Kidney tubule cell (primary cell): ENCODE measurements around the gene VANGL2.

ENCODE experiments used
- DNase-seq: peaks from one replicate; pipeline ENCODE4 v3.0.0-alpha.2; 2018; ENCODE audit warnings: low spot score

Gene VANGL2

DNA sequence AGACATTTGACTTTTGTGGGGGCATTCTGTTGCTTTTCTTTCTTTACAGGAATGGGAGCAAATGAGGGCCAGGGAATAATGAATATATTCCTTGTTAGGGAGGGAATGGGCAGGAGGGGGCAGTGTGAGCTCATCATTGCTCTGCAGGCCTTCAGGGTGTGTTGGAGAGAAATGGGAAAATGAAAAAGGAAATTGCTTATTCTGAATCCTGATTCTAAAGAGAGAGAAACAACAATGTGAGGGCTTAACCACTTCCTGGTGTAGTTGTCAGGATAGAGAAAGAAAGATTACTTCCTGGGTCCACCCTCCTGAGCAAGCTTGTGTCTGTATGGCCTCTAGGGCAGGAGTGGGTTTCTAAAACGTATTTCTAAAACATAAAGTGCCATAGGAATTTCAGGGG is 28.3 kb downstream of the VANGL2 start:
- DNase-seq = peak; percentile 84

DNA sequence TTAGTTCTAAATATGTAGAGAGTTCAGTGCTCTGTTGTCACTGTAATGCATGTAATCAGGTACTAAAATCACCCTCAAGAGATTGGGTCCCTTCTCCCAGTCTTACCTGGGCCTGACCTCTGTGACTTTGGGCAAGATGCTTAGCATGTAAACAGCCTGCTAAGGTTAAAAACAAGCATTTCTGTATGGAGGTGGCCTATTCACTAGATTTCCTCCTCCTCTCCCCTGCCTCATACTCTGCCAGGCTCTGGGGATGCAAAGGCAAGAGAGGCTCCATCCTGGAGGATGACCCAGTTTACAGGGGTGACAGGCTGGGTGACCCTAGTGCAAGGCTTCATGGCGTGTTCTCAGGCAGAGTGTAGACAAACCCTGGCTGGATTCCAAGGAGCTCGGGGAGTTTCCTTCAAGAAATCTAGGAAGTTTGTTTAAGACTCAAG is 28.8 kb downstream of the VANGL2 start:
- no peak for DNase-seq

DNA sequence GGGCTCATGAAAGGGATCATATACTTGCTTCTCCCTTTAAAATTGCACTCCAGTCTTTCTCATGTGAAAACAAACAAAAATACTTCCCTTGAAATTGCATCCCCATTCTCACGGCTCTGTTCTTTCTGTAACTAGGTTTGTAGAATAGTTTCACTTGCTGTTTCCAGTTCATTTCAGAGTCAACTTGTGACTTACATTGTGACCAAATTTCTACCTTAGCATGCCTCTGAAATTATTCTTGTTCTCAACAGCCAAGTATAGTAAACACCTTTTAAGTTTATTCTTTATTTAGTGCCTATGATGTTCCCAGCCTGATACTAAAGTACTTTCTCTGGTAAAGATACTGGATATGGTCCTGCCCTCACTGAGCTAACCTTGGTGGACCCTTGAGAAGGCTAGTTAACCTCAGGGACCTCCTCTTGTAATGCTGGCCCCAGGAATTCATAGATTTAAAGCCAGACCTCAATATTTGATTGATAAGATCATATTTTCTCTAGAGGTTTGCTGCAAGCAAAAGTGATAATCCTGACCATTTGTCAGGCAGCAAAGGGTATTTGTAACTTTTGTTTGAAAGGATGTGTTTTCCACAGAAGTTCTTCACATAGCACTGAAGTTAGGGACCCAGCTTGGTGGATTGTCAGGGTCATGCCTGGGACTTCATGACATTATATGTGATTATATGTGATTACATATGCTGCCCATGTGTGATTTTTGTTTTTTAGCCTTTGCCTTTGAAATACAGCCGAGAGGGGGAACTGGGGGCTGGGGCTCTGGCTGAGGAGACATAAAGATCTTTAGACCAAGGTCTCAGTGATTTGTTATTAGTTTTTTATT is 29.6 kb downstream of the VANGL2 start:
- no peak for DNase-seq

GRCh38 chr1:160431006-160431405 is 30.6 kb downstream of the VANGL2 start:
- no peak for DNase-seq

GRCh38 chr1:160431571-160431970 is 31.2 kb downstream of the VANGL2 start:
- DNase-seq = no peak

DNA sequence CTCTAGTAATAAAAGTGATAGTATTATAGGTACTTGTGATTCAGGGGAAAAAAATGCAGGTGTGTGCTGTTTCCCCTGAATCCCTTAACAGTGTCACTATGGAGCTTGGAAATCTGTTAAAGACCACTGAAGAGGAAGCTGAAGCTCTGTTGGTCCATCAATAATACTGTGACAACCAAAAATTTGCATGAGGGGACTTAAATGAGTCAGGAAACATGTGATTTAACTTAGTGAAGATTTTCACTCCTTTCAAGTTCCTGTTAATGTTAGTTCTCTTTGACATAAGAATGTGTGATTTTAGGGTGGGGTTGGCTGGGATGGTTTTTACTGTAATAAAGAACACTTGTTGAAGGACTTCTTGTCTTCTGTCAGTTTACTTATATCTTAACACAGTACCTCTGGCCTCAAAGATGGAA is 32.0 kb downstream of the VANGL2 start:
- peak; percentile 23 for DNase-seq

DNA sequence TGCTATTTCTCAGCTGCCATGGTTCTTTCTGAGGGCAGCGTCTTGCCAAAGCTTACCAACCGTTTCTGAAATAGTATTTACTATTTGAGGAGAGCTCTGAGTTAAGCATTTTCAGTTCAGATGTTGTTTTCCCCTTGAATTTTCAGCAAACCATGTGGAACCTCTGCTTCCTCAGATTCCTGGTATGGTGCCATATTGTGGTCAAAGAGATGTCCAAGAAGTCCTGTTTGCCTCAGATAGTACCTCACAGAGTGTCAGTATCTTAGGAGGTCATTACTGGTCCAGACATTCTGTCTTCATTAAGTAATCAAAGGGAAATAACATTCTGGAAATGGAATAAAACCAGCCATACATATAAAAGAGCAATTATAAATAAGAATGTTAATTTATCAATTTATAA is 36.6 kb downstream of the VANGL2 start:
- DNase-seq = no peak

GRCh38 chr1:160437432-160438316 is 37.3 kb downstream of the VANGL2 start:
- DNase-seq = no peak

DNA sequence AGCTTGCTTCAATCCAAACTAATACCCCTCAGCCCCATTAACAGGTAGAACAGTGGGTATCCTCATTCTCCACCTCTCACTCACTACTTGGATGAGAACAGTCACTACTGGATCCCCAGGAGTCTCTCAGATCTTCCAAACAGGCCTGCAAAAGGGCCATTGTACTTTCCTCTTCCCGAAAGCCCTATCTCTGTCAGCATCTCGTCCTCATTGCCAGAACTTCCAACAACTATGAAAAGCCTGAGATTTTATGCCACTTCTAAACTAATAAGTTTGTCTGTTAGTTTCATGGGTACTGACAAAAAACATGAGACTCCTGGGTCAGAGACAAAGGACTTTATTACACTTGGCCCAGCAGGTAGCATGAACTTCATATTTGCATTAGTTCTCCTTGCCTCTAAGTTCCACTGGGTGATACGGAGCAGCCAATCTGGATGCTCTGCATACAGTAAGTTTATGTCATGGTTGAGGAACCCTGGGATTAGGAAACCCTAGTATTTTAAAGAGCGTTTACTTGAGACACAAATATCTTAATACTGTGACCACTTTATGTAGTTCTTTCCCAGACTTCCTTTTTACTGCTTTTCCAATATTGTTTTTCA is 38.1 kb downstream of the VANGL2 start:
- no peak for DNase-seq

- DNase-seq = no peak
These were observed 38.6 kb downstream of the VANGL2 start for GRCh38 chr1:160438935-160439334.

DNA sequence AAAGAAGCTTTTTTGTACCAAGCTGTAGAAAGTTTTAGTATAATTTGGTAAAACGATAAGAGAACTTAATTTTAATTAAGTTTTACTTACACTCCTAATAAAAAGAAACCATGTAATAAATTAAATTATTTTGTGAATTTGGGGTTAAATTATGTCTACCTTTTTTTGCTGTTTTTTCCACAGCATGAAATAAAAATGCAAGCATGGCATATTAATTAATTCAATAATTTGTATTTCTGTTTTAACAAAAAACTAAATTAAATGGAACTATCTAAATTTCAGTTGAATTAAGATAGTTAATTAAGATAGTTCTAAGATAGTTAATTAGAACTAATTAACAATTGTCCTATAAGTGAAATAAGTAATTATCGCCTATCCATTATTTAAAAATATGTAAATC is 39.4 kb downstream of the VANGL2 start:
- no peak for DNase-seq

GRCh38 chr1:160446945-160447600 is 46.7 kb downstream of the VANGL2 start:
- no peak for DNase-seq

- DNase-seq = no peak
These were observed 49.1 kb downstream of the VANGL2 start for GRCh38 chr1:160449494-160449893.

- no peak for DNase-seq
These were observed 50.9 kb downstream of the VANGL2 start for GRCh38 chr1:160451119-160451858.

DNA sequence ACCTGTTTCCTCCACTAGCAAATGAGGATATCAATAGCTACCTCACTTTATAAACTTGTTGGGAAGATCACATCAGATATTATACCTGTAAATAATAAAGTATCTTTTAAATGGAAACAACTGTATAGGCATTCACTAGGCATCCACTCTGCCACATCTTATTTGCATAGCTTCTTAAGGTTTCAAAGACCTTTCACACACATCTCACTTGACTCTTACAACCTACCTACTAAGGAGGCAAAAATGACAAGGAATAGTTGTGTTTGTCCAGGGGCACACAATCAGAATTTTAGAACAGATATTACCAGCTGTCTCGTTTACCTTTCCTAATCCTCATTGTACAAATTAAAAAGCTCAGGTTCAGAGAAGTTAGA is 51.5 kb downstream of the VANGL2 start:
- DNase-seq = no peak

DNA sequence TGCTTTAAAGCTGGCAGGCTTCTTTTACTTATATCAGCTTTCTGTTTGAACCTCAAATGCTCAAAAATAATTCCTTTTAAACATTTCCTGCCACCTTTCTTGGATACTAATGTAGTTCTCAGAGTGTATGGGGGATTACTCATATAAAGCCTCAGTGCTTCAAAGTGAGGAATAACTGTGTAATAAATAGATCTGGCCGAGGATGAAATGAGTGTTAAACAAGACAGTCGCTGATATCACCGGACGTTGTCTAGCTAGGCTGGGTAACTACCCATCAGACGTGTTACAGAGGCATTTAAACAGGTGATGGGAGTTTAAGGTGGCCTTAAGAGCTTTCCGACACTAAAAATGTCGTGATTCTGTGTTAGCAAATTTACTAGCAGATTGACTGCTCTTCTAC is 53.1 kb downstream of the VANGL2 start:
- DNase-seq = no peak

GRCh38 chr1:160454371-160455152 is 54.2 kb downstream of the VANGL2 start:
- DNase-seq = no peak

- no peak for DNase-seq
These were observed 54.8 kb downstream of the VANGL2 start for GRCh38 chr1:160455153-160455517.

DNA sequence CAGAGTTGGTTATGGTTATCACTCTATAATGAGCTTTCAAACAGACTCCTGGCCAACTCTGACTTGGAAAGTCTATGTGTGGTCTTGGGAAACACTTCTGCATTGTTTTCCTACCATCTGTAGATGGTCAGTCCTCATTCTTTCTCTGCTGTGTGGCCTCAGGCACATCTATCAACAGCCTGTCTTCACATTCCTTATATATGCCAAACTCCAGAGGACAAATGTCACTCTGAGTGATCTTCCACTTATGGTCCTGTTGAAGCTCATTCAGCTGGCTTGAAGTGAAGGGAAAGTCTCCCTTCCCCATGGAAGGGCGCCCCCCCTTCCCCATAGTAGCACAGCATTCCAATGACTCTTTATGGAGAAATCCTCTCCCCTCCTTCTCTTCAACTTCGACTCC is 58.7 kb downstream of the VANGL2 start:
- no peak for DNase-seq

DNA sequence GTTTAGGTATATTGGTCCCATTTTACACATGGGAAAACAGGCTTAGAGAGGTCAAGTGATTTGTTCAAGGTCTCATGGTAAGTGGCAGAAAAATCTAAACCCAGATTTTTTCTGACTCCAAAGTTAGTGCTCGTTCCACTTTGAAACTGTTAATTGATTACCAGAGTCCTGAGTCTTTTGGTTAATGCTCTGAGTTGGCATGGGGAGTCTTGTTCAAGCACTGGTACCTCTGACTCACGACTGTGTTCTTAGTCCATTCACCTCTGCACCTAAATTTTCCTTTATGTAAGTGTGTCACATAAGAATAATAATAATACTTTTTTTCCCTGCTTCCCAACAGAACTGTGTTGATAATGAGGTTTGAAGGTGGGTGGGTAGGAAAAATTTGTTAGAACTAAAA is 59.3 kb downstream of the VANGL2 start:
- no peak for DNase-seq

GRCh38 chr1:160460214-160460642 is 59.9 kb downstream of the VANGL2 start:
- DNase-seq = no peak
